GM19099 (cell line): ENCODE measurements around the gene ME1.

Source experiments
- POLR2A ChIP-seq: IDR thresholded peaks from 3 replicates; pipeline ENCODE4 v1.6.1; 2011; ENCODE audit warnings: low read depth; ENCODE audit not compliant: insufficient read length; ENCODE audit errors: extremely low read depth

The ME1 gene

GRCh38 chr6:83307849-83308248, 123.0 kb downstream of the ME1 start:
- TF ChIP-seq POLR2A: no peak

GRCh38 chr6:83303426-83303825, 127.4 kb downstream of the ME1 start:
- TF ChIP-seq POLR2A: no peak

- TF ChIP-seq POLR2A: no peak
These were observed 136.2 kb downstream of the ME1 start for GRCh38 chr6:83294676-83295075.

GRCh38 chr6:83292900-83293843, 137.7 kb downstream of the ME1 start:
- TF ChIP-seq POLR2A: no peak

GRCh38 chr6:83285917-83286316, 144.9 kb downstream of the ME1 start:
- no peak for TF ChIP-seq POLR2A

GRCh38 chr6:83273596-83273995, 157.3 kb downstream of the ME1 start:
- TF ChIP-seq POLR2A: no peak

GRCh38 chr6:83270971-83271719, 159.7 kb downstream of the ME1 start:
- no peak for TF ChIP-seq POLR2A

GRCh38 chr6:83265384-83265783, 165.5 kb downstream of the ME1 start:
- TF ChIP-seq POLR2A: no peak

GRCh38 chr6:83260577-83260976, 170.3 kb downstream of the ME1 start:
- TF ChIP-seq POLR2A: no peak

- TF ChIP-seq POLR2A: no peak
These were observed 172.3 kb downstream of the ME1 start for GRCh38 chr6:83258517-83258916.

- no peak for TF ChIP-seq POLR2A
These were observed 173.1 kb downstream of the ME1 start for GRCh38 chr6:83257791-83258190.

GRCh38 chr6:83252719-83253118, 178.1 kb downstream of the ME1 start:
- no peak for TF ChIP-seq POLR2A

- TF ChIP-seq POLR2A: no peak
These were observed 180.6 kb downstream of the ME1 start for GRCh38 chr6:83250235-83250634.

GRCh38 chr6:83247471-83247870, 183.4 kb downstream of the ME1 start:
- no peak for TF ChIP-seq POLR2A

- TF ChIP-seq POLR2A: no peak
These were observed 199.7 kb downstream of the ME1 start for GRCh38 chr6:83231146-83231545.

GRCh38 chr6:83226517-83226916, 204.3 kb downstream of the ME1 start:
- no peak for TF ChIP-seq POLR2A
